Astrocyte (in vitro differentiated cells and primary cell): ENCODE measurements around the gene FBXL4. TPM values are rescaled to one million over a fixed set of nuclear protein-coding genes. Genes with fewer than 3 reads are reported as not detected.

Experiments
- DNase-seq: peaks from one replicate; pipeline ENCODE4 v3.0.0-alpha.2; 2010; ENCODE audit warnings: low read depth
- FAIRE-seq: peaks from 2 replicates; lab custom pipeline; 2011; peaks lifted over from hg19 to GRCh38; lab: Jason Lieb, UNC
- H2AFZ ChIP-seq: 2 replicates; pipeline ENCODE4 v1.6.0; 2012; ENCODE audit warnings: low read depth, low read length, inconsistent platforms
- H3K27ac ChIP-seq: 2 replicates; pipeline ENCODE4 v1.5.1; 2011; ENCODE audit warnings: low read depth, low read length, inconsistent platforms
- H3K27me3 ChIP-seq: 2 replicates; pipeline ENCODE4 v1.6.0; 2011; ENCODE audit warnings: low read length, inconsistent platforms; ENCODE audit not compliant: insufficient read depth
- H3K36me3 ChIP-seq: 2 replicates; pipeline ENCODE4 v1.5.1; 2011; ENCODE audit warnings: low read length, inconsistent platforms; ENCODE audit not compliant: insufficient read depth
- H3K4me1 ChIP-seq: 2 replicates; pipeline ENCODE4 v1.5.1; 2011; ENCODE audit warnings: low read length, inconsistent platforms; ENCODE audit not compliant: insufficient read depth
- H3K4me2 ChIP-seq: 2 replicates; pipeline ENCODE4 v1.6.0; 2012; ENCODE audit warnings: low read length, inconsistent platforms
- H3K4me3 ChIP-seq: 2 replicates; pipeline ENCODE4 v1.5.1; 2011; ENCODE audit warnings: low read depth, mild to moderate bottlenecking, low read length, inconsistent platforms; ENCODE audit not compliant: insufficient read depth
- H3K79me2 ChIP-seq: 2 replicates; pipeline ENCODE4 v1.6.0; 2012; ENCODE audit warnings: mild to moderate bottlenecking, low read length, inconsistent platforms; ENCODE audit not compliant: insufficient read depth
- H3K9ac ChIP-seq: 2 replicates; pipeline ENCODE4 v1.6.0; 2012; ENCODE audit warnings: mild to moderate bottlenecking, low read length, inconsistent platforms
- H3K9me3 ChIP-seq: 2 replicates; pipeline ENCODE4 v1.5.1; 2012; ENCODE audit warnings: low read depth, mild to moderate bottlenecking, low read length, inconsistent platforms; ENCODE audit not compliant: insufficient read depth
- H4K20me1 ChIP-seq: 2 replicates; pipeline ENCODE4 v1.6.0; 2012; ENCODE audit warnings: low read length, inconsistent platforms; ENCODE audit not compliant: insufficient read depth
- H3K27ac Mint-ChIP-seq: one replicate; pipeline ENCODE4 v1.8.0; 2021; ENCODE audit warnings: mild to moderate bottlenecking, mixed read lengths; ENCODE audit not compliant: unreplicated experiment
- H3K27me3 Mint-ChIP-seq: one replicate; pipeline ENCODE4 v1.8.0; 2021; ENCODE audit warnings: low read depth, mixed read lengths; ENCODE audit not compliant: unreplicated experiment
- H3K36me3 Mint-ChIP-seq: one replicate; pipeline ENCODE4 v1.8.0; 2021; ENCODE audit warnings: low read depth, mixed read lengths; ENCODE audit not compliant: unreplicated experiment
- H3K4me1 Mint-ChIP-seq: one replicate; pipeline ENCODE4 v1.8.0; 2021; ENCODE audit warnings: low read depth, mixed read lengths; ENCODE audit not compliant: unreplicated experiment
- H3K4me3 Mint-ChIP-seq: one replicate; pipeline ENCODE4 v1.8.0; 2021; ENCODE audit warnings: mild to moderate bottlenecking, moderate library complexity, mixed read lengths; ENCODE audit not compliant: unreplicated experiment
- H3K9me3 Mint-ChIP-seq: one replicate; pipeline ENCODE4 v1.8.0; 2021; ENCODE audit warnings: mild to moderate bottlenecking, mixed read lengths; ENCODE audit not compliant: unreplicated experiment
- CTCF ChIP-seq: IDR thresholded peaks from 2 replicates; pipeline ENCODE4 v1.5.1; 2011; ENCODE audit warnings: low read depth, mild to moderate bottlenecking, inconsistent platforms, low read length, moderate library complexity; ENCODE audit not compliant: insufficient read depth
- EZH2 ChIP-seq: IDR thresholded peaks from 2 replicates; pipeline ENCODE4 v1.6.1; 2012; ENCODE audit warnings: mild to moderate bottlenecking, low read length, inconsistent platforms; ENCODE audit not compliant: insufficient read depth
- total RNA-seq: library from RNA; stranded (reverse); gene quantifications from 2 replicates; pipeline ENCODE4 v1.2.1, GENCODE V29; 2021

FBXL4 gene
- total RNA-seq, 1 donor from 2014 or later: 16.1 TPM

GRCh38 chr6:98841621-98842341 lies 106.0 kb downstream of the FBXL4 start:
- peaks cover 66% of the 10 kb centered on the region for H3K27me3 Mint-ChIP-seq
- peak overlapping the region; percentile 66 for H3K9ac ChIP-seq
- H3K4me1 Mint-ChIP-seq: peaks cover 3% of the 10 kb centered on the region
- no peak overlapping the region for H3K27ac ChIP-seq
- no peaks in the 10 kb centered on the region for H3K9me3 ChIP-seq
- peaks cover 7% of the 10 kb centered on the region for H3K4me1 ChIP-seq
- no peaks in the 10 kb centered on the region for H3K9me3 Mint-ChIP-seq
- peak overlapping the region; percentile 96 for H3K4me2 ChIP-seq
- TF ChIP-seq CTCF: no peak
- TF ChIP-seq EZH2: no peak
- H3K79me2 ChIP-seq: peaks cover 62% of the 10 kb centered on the region
- no peak overlapping the region for H3K27ac Mint-ChIP-seq
- H3K36me3 ChIP-seq: no peaks in the 10 kb centered on the region
- FAIRE-seq (no peak), DNase-seq (peak; percentile 38)
- no peak overlapping the region for H3K4me3 Mint-ChIP-seq
- H3K36me3 Mint-ChIP-seq: no peaks in the 10 kb centered on the region
- peaks cover 55% of the 10 kb centered on the region for H3K27me3 ChIP-seq
- H4K20me1 ChIP-seq: peaks cover 2% of the 10 kb centered on the region
- H2AFZ ChIP-seq: no peak overlapping the region
- peak overlapping the region; percentile 26 for H3K4me3 ChIP-seq

- peak overlapping the region; percentile 72 for H3K4me2 ChIP-seq
- no peak for FAIRE-seq
- no peak overlapping the region for H3K27ac ChIP-seq
- no peak for DNase-seq
- H3K4me3 ChIP-seq: no peak overlapping the region
- no peak overlapping the region for H2AFZ ChIP-seq
- no peaks in the 10 kb centered on the region for H3K9me3 ChIP-seq
- peaks cover 55% of the 10 kb centered on the region for H3K27me3 ChIP-seq
- Mint-ChIP-seq H3K27ac (no peak overlapping the region), H3K36me3 (no peaks in the 10 kb centered on the region), H3K9me3 (no peaks in the 10 kb centered on the region), H3K4me1 (peaks cover 3% of the 10 kb centered on the region), H3K4me3 (no peak overlapping the region), H3K27me3 (peaks cover 63% of the 10 kb centered on the region)
- no peak for TF ChIP-seq EZH2
- no peak for TF ChIP-seq CTCF
- H3K9ac ChIP-seq: no peak overlapping the region
- H4K20me1 ChIP-seq: peaks cover 8% of the 10 kb centered on the region
- H3K36me3 ChIP-seq: no peaks in the 10 kb centered on the region
- peaks cover 70% of the 10 kb centered on the region for H3K79me2 ChIP-seq
- peaks cover 7% of the 10 kb centered on the region for H3K4me1 ChIP-seq
These were observed 106.7 kb downstream of the FBXL4 start for GRCh38 chr6:98840996-98841513.

DNA sequence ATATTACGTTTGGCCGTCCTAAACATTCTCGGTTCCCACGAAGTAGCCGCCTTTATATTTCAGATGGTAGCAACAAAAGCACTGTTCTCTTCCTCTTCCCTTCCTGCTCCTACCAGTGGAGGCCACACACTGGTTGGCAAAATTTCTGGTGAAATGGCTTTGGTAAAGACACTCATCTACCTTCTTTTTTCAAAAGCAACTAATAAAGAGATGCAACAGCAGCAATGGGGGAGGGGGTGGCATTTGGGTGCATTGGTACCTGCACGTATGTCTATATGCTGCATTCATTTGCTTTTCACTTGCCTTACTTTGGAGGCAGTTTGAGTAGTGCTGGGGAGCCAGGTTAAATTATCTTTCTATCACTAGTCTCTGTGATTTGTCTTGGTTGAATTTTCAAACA lies 107.4 kb downstream of the FBXL4 start:
- Histone ChIP-seq H3K9ac (peak overlapping the region; percentile 14), H3K4me1 (peaks cover 11% of the 10 kb centered on the region), H3K27me3 (peaks cover 60% of the 10 kb centered on the region), H3K79me2 (peaks cover 76% of the 10 kb centered on the region), H4K20me1 (peaks cover 8% of the 10 kb centered on the region), H3K4me2 (peak overlapping the region; percentile 72), H3K36me3 (no peaks in the 10 kb centered on the region), H3K27ac (no peak overlapping the region), H3K9me3 (no peaks in the 10 kb centered on the region), H3K4me3 (no peak overlapping the region), H2AFZ (no peak overlapping the region)
- no peak for TF ChIP-seq EZH2
- no peak for TF ChIP-seq CTCF
- Mint-ChIP-seq H3K4me1 (peaks cover 5% of the 10 kb centered on the region), H3K9me3 (peaks cover 3% of the 10 kb centered on the region), H3K36me3 (no peaks in the 10 kb centered on the region), H3K27me3 (peaks cover 64% of the 10 kb centered on the region), H3K4me3 (no peak overlapping the region), H3K27ac (no peak overlapping the region)
- no peak for FAIRE-seq
- DNase-seq: no peak
